H1 (cell line): ENCODE measurements around the gene LRRC4C. TPM values are rescaled to one million over a fixed set of nuclear protein-coding genes. Genes with fewer than 3 reads are reported as not detected.

ENCODE experiments used
- CTCF ChIA-PET: fragments of 300-600 bp; sonication (Branson Sonifier 250); formaldehyde crosslinking; loops from one replicate; lab custom pipeline; 2021; ENCODE audit not compliant: partially characterized antibody; lab: Charles Lee
- POLR2A ChIA-PET: fragments of 300-600 bp; sonication (Branson Sonifier 250); formaldehyde crosslinking; loops from one replicate; lab custom pipeline; 2021; ENCODE audit warnings: inconsistent platforms; ENCODE audit not compliant: partially characterized antibody; lab: Charles Lee
- DNase-seq, 2 experiments: peaks; one replicate each; pipeline versions ENCODE4 v3.0.0 to v3.0.0-alpha.2; 2010 to 2022; ENCODE audit warnings: low spot score in 2 of 2, low read depth in 1 of 2, mixed read lengths in 1 of 2
- FAIRE-seq: peaks from 2 replicates; lab custom pipeline; 2011; peaks lifted over from hg19 to GRCh38; lab: Jason Lieb, UNC
- H2AFZ ChIP-seq: 2 replicates; pipeline ENCODE4 v1.8.1; 2012; ENCODE audit warnings: low read length, inconsistent platforms
- H2AK5ac ChIP-seq: 2 replicates; pipeline ENCODE4 v1.6.1; 2013; ENCODE audit warnings: low read depth, low read length
- H2BK120ac ChIP-seq: replicated peaks from 2 replicates; pipeline ENCODE3; 2013; ENCODE audit warnings: low read depth, low read length, inconsistent platforms
- H2BK12ac ChIP-seq: 2 replicates; pipeline ENCODE4 v1.6.1; 2013; ENCODE audit warnings: low read depth, low read length
- H2BK15ac ChIP-seq: 2 replicates; pipeline ENCODE4 v1.6.1; 2013; ENCODE audit warnings: low read length
- H2BK20ac ChIP-seq: 2 replicates; pipeline ENCODE4 v1.6.1; 2013; ENCODE audit warnings: low read length
- H2BK5ac ChIP-seq: 2 replicates; pipeline ENCODE4 v1.6.1; 2013; ENCODE audit warnings: low read depth, low read length
- H3K14ac ChIP-seq: 2 replicates; pipeline ENCODE4 v1.6.1; 2013; ENCODE audit warnings: inconsistent platforms; ENCODE audit not compliant: insufficient read length
- H3K18ac ChIP-seq: 2 replicates; pipeline ENCODE4 v1.6.1; 2013; ENCODE audit warnings: low read length; ENCODE audit errors: extremely low read depth
- H3K23ac ChIP-seq: 2 replicates; pipeline ENCODE4 v1.6.1; 2013; ENCODE audit warnings: inconsistent platforms; ENCODE audit not compliant: insufficient read length
- H3K23me2 ChIP-seq: 2 replicates; pipeline ENCODE4 v1.6.1; 2013; ENCODE audit warnings: low read depth, low read length
- H3K27ac ChIP-seq: 2 replicates; pipeline ENCODE4 v1.6.1; 2011; ENCODE audit warnings: low read depth, low read length, inconsistent platforms
- H3K27me3 ChIP-seq, 4 experiments: replicated peaks in 1 of 4; 1 replicate in 1 of 4; 2 replicates in 3 of 4; pipeline versions ENCODE4 v1.6.1 to v1.8.1; 2011 to 2013; ENCODE audit warnings: low read length in 3 of 4, mild to moderate bottlenecking in 3 of 4, inconsistent platforms in 2 of 4, mixed read lengths in 2 of 4, moderate library complexity in 1 of 4; ENCODE audit not compliant: control insufficient read depth in 3 of 4, insufficient read depth in 3 of 4; ENCODE audit errors: extremely low read depth in 1 of 4
- H3K36me3 ChIP-seq, 4 experiments: 2 replicates each; pipeline versions ENCODE4 v1.6.1 to v1.8.1; 2011 to 2013; ENCODE audit warnings: mild to moderate bottlenecking in 4 of 4, low read length in 3 of 4, moderate library complexity in 2 of 4, control low read depth in 1 of 4, inconsistent platforms in 1 of 4; ENCODE audit not compliant: insufficient read depth in 4 of 4, control insufficient read depth in 2 of 4
- H3K4ac ChIP-seq: replicated peaks from 2 replicates; pipeline ENCODE3; 2013; ENCODE audit warnings: low read length, low read depth, mixed read lengths, inconsistent platforms; ENCODE audit not compliant: insufficient read length
- H3K4me1 ChIP-seq, 4 experiments: replicated peaks in 1 of 4; 1 replicate in 1 of 4; 2 replicates in 3 of 4; pipeline versions ENCODE4 v1.6.1 to v1.8.1; 2011 to 2013; ENCODE audit warnings: low read length in 3 of 4, inconsistent platforms in 2 of 4, mixed read lengths in 1 of 4; ENCODE audit not compliant: insufficient read depth in 4 of 4, control insufficient read depth in 3 of 4
- H3K4me2 ChIP-seq, 2 experiments: 2 replicates each; pipeline versions ENCODE4 v1.6.1 to v1.8.1; 2011 to 2013; ENCODE audit warnings: low read depth in 2 of 2, low read length in 2 of 2, control low read depth in 1 of 2, inconsistent platforms in 1 of 2, mild to moderate bottlenecking in 1 of 2; ENCODE audit not compliant: insufficient read depth in 1 of 2
- H3K4me3 ChIP-seq, 4 experiments: fragments of 200-600, 300-600 bp in 1 of 4; sonication (generic), shearing (Covaris generic), sonication (Bioruptor Twin) in 1 of 4; 2 replicates each; pipeline versions ENCODE4 v1.5.1 to v1.8.1; 2011 to 2016; ENCODE audit warnings: low read length in 4 of 4, low read depth in 3 of 4, control low read depth in 2 of 4, inconsistent platforms in 2 of 4, mild to moderate bottlenecking in 2 of 4, mixed read lengths in 1 of 4, moderate library complexity in 1 of 4; ENCODE audit not compliant: insufficient read depth in 2 of 4; ENCODE audit errors: extremely low read depth in 1 of 4
- H3K56ac ChIP-seq: replicated peaks from 2 replicates; pipeline ENCODE3; 2013; ENCODE audit warnings: low read depth, mild to moderate bottlenecking, mixed read lengths, low read length, inconsistent platforms; ENCODE audit not compliant: insufficient read length
- H3K79me1 ChIP-seq: 2 replicates; pipeline ENCODE4 v1.6.1; 2013; ENCODE audit warnings: low read depth, low read length, control low read depth
- H3K79me2 ChIP-seq, 2 experiments: 2 replicates each; pipeline versions ENCODE4 v1.6.1 to v1.8.1; 2012 to 2013; ENCODE audit warnings: low read length in 2 of 2, mild to moderate bottlenecking in 2 of 2, inconsistent platforms in 1 of 2; ENCODE audit not compliant: insufficient read depth in 2 of 2, control insufficient read depth in 1 of 2
- H3K9ac ChIP-seq, 4 experiments: replicated peaks in 1 of 4; 1 replicate in 1 of 4; 2 replicates in 3 of 4; pipeline versions ENCODE4 v1.6.1 to v1.8.1; 2011 to 2013; ENCODE audit warnings: low read depth in 3 of 4, low read length in 3 of 4, control low read depth in 2 of 4, mild to moderate bottlenecking in 2 of 4, moderate library complexity in 2 of 4, inconsistent platforms in 1 of 4; ENCODE audit errors: extremely low read depth in 1 of 4
- H3K9me3 ChIP-seq, 2 experiments: 2 replicates each; pipeline versions ENCODE4 v1.6.1 to v1.8.1; 2012 to 2013; ENCODE audit warnings: mild to moderate bottlenecking in 2 of 2, moderate library complexity in 2 of 2, control low read depth in 1 of 2, inconsistent platforms in 1 of 2, low read depth in 1 of 2, low read length in 1 of 2, mixed read lengths in 1 of 2; ENCODE audit not compliant: insufficient read depth in 2 of 2
- H4K20me1 ChIP-seq, 2 experiments: replicated peaks in 1 of 2; 2 replicates each; pipeline versions ENCODE3 to v1.8.1; 2011 to 2013; ENCODE audit warnings: inconsistent platforms in 2 of 2, low read length in 2 of 2, mild to moderate bottlenecking in 1 of 2; ENCODE audit not compliant: insufficient read depth in 2 of 2, control insufficient read depth in 1 of 2
- H4K5ac ChIP-seq: 2 replicates; pipeline ENCODE4 v1.6.1; 2013; ENCODE audit warnings: low read length, low read depth, mixed read lengths, inconsistent platforms; ENCODE audit not compliant: insufficient read length
- H4K8ac ChIP-seq: 2 replicates; pipeline ENCODE4 v1.8.0; 2013; ENCODE audit warnings: mild to moderate bottlenecking, moderate library complexity, low read length, inconsistent platforms; ENCODE audit not compliant: insufficient read depth; ENCODE audit errors: extremely low read depth
- H4K91ac ChIP-seq: replicated peaks from 2 replicates; pipeline ENCODE3; 2013; ENCODE audit warnings: low read length, mixed read lengths, inconsistent platforms; ENCODE audit not compliant: insufficient read length
- ATF2 ChIP-seq: IDR thresholded peaks from 2 replicates; pipeline ENCODE4 v1.6.1; 2012; ENCODE audit warnings: low read length, inconsistent platforms
- EGR1 ChIP-seq: IDR thresholded peaks from 2 replicates; pipeline ENCODE4 v1.6.1; 2011; ENCODE audit warnings: low read depth, low read length, borderline replicate concordance
- GTF2F1 ChIP-seq: IDR thresholded peaks from 2 replicates; pipeline ENCODE4 v1.6.1; 2012; ENCODE audit warnings: low read depth, low read length, improper control_type of control experiment, borderline replicate concordance
- SP1 ChIP-seq: IDR thresholded peaks from 2 replicates; pipeline ENCODE4 v1.6.1; 2011; ENCODE audit warnings: low read depth, low read length
- USF2 ChIP-seq: IDR thresholded peaks from 2 replicates; pipeline ENCODE4 v1.6.1; 2011; ENCODE audit warnings: low read length, improper control_type of control experiment
- ZNF274 ChIP-seq: IDR thresholded peaks from 2 replicates; pipeline ENCODE4 v1.7.0; 2012; ENCODE audit warnings: low read length, borderline replicate concordance; ENCODE audit errors: extremely low read depth
- WGBS, 2 experiments: shearing (Covaris generic) in 1 of 2; methylation state at CpG; one replicate each; pipeline versions ENCODE4 v1.1.6 to v1.1.7; 2013 to 2015; ENCODE audit warnings: low lambda C conversion rate in 2 of 2, mixed read lengths in 2 of 2, inconsistent platforms in 1 of 2, low coverage in 1 of 2, missing lambda C conversion rate in 1 of 2; ENCODE audit not compliant: insufficient replicate concordance in 2 of 2, insufficient coverage in 1 of 2, insufficient read length in 1 of 2; ENCODE audit errors: extremely low coverage in 1 of 2, missing lambda C conversion rate in 1 of 2; 5-methylcytosine and 5-hydroxymethylcytosine counted together
- polyA plus RNA-seq, 7 experiments: library from polyadenylated mRNA; depleted of rRNA in 3 of 7; stranded (reverse) in 5 of 7; unstranded in 2 of 7; fragments of >200 nt in 5 of 7; fragments of 200-250 nt in 2 of 7; gene quantifications; 1 replicate in 5 of 7; 2 replicates in 1 of 7; 4 replicates in 1 of 7; pipeline versions ENCODE4 v1.2.1 to v1.2.3, GENCODE V29; 2011 to 2013; ENCODE audit warnings: missing spikeins in 2 of 7, mixed read lengths in 2 of 7
- total RNA-seq: library from RNA; stranded (reverse); fragmentation: NEBNext Ultra II Directional; extraction: Animal tissue kit (Norgen Biotek cat#: 25700); gene quantifications from 2 replicates; pipeline ENCODE4 v1.2.1, GENCODE V29; 2021

The LRRC4C gene
- total and polyA plus RNA-seq, 2 of the 8 experiments (the other 6 are each of a cell fraction or from before 2014, with no cell fraction given), result 0.23 to 2.2 TPM

- Histone ChIP-seq H3K4me3 (no peak overlapping the region), H3K18ac (no peak overlapping the region), H2AK5ac (no peak overlapping the region), H3K23me2 (no peaks in the 10 kb centered on the region), H3K79me2 (no peaks in the 10 kb centered on the region), H3K4ac (no peak overlapping the region), H4K91ac (no peak overlapping the region), H4K20me1 (no peaks in the 10 kb centered on the region), H3K27ac (no peak overlapping the region), H2BK20ac (no peak overlapping the region), H3K9me3 (no peaks in the 10 kb centered on the region), H3K9ac (no peak overlapping the region), H3K14ac (no peak overlapping the region), H4K5ac (no peak overlapping the region), H3K79me1 (no peaks in the 10 kb centered on the region), H2BK5ac (no peak overlapping the region), H3K27me3 (no peaks in the 10 kb centered on the region), H4K8ac (no peak overlapping the region), H2BK120ac (no peak overlapping the region), H2BK12ac (no peak overlapping the region), H2BK15ac (no peak overlapping the region), H3K23ac (no peak overlapping the region), H3K4me1 (no peaks in the 10 kb centered on the region), H3K36me3 (no peaks in the 10 kb centered on the region), H2AFZ (no peak overlapping the region), H3K4me2 (no peak overlapping the region), H3K56ac (no peak overlapping the region)
- POLR2A ChIA-PET, result no interaction called here
- DNase-seq, result no peak
- 93% methylated on average over 7 of the region's 7 CpGs; no CpG with 5 or more reads in 1 of the 2 experiments for WGBS, 2 experiments
- CTCF ChIA-PET, result no interaction called here
- FAIRE-seq, result no peak
- TF ChIP-seq EGR1 (no peak), USF2 (no peak), GTF2F1 (no peak), ZNF274 (no peak), SP1 (no peak), ATF2 (no peak)
Measured at GRCh38 chr11:40825201-40825834, 634.1 kb downstream of the LRRC4C start.
